ENCODE results near the gene LRBA.

DNA sequence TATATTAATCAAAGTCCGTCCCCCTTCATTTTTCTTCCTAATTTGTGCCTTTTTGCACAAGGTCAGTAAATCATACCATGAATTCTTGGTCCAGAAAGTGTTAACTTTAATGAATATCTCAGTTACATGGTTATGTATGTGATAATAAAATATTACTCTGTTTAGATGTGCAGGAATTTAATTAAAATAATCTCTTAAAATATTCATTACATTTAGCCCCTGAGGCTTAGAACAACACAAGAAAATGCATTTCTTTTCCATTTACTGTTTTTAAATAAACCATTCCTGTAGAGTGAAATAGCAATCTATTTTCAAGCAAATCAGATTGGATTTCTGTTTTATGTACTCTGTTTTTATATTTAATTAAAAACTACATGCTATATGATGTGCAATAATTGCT lies 415.5 kb downstream of the LRBA start:
- TF ChIP-seq POLR2A (IDR thresholded peaks at IDR 0.05) (no peak), POLR2AphosphoS5 (IDR thresholded peaks at IDR 0.05) (no peak), EP300 (IDR thresholded peaks at IDR 0.05) (no peak)
- TF ChIP-seq, protein P1, sequence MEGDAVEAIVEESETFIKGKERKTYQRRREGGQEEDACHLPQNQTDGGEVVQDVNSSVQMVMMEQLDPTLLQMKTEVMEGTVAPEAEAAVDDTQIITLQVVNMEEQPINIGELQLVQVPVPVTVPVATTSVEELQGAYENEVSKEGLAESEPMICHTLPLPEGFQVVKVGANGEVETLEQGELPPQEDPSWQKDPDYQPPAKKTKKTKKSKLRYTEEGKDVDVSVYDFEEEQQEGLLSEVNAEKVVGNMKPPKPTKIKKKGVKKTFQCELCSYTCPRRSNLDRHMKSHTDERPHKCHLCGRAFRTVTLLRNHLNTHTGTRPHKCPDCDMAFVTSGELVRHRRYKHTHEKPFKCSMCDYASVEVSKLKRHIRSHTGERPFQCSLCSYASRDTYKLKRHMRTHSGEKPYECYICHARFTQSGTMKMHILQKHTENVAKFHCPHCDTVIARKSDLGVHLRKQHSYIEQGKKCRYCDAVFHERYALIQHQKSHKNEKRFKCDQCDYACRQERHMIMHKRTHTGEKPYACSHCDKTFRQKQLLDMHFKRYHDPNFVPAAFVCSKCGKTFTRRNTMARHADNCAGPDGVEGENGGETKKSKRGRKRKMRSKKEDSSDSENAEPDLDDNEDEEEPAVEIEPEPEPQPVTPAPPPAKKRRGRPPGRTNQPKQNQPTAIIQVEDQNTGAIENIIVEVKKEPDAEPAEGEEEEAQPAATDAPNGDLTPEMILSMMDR (IDR thresholded peaks at IDR 0.05), result no peak
